Hematopoietic multipotent progenitor cell treated with erythropoietin and hydrocortisone succinate and interleukin-3 and kit ligand, for 8 days (in vitro differentiated cells): ENCODE data around the gene TP53I11.

ENCODE experiments used
- DNase-seq: peaks from one replicate; pipeline ENCODE4 v3.0.0-alpha.2; 2015

The TP53I11 gene

GRCh38 chr11:44978274-44978960, 27.7 kb upstream of the TP53I11 start:
- no peak for DNase-seq

GRCh38 chr11:44977493-44977984, 26.9 kb upstream of the TP53I11 start:
- DNase-seq, result peak; percentile 10

DNA sequence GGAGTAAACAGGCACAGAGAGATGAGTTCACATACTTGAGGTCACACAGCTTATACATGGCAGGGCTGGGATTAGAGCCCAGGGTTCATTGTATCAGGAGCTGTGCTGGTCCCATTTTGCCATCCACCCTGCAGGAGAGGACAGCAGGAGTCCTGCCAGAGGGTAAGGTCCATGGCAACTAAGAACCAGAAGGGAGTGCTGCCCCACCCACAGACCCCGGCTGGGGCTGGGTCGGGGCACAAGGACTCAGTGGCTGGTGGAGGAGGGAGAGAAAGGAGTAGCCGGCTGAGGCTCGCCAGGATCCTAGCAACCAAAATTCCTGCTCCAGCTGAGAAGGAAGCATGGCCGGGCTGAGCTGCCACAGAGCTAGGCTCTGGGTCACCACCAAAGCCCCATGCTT, 25.9 kb upstream of the TP53I11 start:
- no peak for DNase-seq

DNA sequence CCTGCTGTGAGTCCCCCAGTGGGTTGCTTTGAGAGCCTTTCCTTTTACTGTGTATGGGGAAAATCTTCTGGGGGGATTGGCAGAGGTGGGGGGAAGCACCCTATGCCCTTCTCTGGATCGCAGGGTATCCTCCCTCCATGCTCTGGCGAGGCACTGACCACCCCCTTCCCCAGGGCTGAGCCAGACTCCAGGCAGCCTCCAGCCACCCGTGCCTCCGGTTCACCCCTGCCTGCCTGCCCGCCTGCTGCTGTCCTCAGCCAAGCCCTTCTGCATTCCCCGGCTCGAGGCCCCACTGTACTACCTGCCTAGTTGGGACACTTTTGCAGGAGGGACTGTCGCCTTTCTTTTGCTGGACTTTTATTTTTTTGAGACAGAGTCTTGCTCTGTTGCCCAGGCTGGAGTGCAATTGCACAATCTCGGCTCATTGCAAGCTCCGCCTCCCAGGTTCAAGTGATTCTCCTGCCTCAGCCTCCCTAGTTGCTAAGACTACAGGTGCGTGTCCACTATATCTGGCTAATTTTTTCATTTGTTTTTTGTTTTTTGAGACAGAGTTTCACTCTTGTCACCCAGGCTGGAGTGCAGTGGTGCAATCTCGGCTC, 23.8 kb upstream of the TP53I11 start:
- no peak for DNase-seq

- no peak for DNase-seq
Measured at GRCh38 chr11:44973632-44974401, 23.1 kb upstream of the TP53I11 start.

- no peak for DNase-seq
Measured at GRCh38 chr11:44972746-44973435, 22.2 kb upstream of the TP53I11 start.

DNA sequence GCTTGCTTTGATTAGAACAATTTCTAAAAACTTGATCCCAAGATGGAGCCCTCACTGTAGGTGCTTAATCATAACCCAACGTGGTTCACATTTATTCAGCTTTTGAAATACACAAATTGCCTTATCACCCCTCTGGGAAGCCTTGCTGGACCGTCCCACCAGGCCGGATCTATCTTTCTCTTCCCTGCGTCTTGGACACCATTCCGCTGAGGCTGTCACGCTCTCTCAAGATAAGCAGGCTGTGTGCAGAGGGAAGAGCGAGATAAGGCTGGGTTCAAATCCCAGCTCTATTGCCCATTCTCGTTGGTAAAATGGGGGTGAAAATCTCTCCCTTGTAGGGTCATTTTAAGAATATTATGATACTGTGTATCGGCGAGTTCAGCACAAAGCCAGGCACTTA, 20.5 kb upstream of the TP53I11 start:
- peak; percentile 76 for DNase-seq

DNA sequence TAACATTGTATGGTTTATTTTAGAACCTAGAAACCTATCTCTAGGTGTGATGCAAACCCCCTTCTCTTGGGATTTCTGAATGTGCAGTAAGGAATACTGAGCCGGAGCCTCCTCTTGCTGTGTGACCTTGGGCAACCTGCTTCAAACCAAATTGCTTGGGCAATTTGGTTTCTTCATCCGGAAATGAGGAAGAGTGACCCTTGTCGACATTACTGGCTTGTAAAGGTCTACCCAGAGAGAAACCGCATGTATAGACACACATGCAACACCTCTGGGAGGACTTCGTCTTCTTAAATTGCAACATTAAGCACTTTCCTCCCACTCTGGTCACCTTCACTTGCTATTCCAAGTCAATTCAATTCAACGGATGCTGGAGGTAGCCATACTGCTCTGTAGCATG, 19.6 kb upstream of the TP53I11 start:
- DNase-seq, result no peak

- no peak for DNase-seq
Measured at GRCh38 chr11:44969651-44970252, 19.1 kb upstream of the TP53I11 start.

GRCh38 chr11:44968510-44968909, 17.8 kb upstream of the TP53I11 start:
- no peak for DNase-seq

GRCh38 chr11:44967930-44968496, 17.3 kb upstream of the TP53I11 start:
- DNase-seq, result no peak

DNA sequence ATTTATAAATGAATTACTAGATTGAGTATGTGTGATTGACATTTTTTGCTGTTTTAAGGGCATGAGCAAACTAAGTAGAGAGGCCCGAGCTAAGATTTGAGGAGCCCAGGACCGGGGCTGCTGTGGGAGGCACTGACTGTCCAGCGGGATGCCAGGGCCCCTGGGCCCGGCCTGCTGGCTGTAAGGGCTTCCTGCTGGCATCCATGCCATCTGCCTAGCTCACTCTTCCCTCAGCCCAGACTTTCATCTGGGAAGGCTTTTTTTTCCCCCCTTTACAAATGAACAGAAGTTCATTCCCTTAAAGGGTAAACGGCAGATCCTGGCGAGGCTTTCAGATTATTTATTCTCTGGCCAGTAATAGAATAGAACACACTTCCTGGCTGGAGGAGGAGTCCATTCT, 16.0 kb upstream of the TP53I11 start:
- no peak for DNase-seq

DNA sequence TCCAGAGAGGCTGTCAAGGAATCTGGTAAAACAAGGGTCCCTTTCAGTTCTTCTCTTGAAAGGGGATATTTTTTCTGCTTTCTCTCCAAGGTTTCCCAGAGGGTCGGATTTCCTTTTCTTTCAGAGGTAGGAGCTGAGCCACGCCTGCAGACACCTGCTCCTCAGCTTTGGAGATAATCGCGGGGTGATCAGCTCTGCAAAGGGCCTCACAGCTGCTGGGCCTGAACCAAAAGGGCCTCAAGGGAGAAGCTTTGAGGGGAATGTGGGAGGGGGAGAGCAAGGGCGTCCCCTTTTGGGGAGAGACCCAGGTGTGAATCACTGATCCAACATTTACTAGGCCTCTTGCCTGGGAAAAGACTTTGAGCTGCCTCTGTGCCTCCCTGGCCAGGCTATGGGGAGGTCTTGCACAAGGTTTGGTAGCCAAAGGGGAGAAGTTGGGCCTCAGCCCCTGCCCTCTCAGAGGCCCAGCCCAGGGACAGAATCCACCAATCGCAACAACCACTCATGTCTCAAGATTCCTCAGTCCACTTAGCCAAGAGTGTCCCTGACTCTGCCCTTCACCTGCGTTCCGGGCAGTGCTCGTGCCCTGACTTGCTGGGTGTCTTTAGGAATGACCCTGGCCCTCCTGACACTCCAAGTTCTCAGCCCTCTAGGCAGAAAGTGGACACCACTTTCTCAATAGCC, 14.0 kb upstream of the TP53I11 start:
- no peak for DNase-seq

DNA sequence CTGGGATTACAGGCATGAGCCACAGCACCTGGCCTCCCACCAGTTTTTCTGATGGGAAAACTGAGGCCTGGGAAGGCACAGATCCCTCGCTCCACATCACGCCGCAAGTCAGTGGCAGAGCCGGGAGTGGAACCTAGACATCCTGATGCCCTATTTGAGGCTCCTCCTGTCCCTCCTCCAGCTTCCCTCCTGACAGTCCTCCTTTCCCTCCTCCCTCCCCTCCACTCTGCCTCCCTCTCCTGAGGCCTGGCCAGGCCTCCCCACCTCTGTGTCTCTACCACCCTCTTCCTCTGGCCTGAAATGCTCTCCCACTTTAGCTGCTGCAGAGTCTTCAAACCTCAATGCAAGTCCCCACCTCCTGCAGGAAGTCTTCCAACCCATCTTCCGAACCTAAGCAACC, 13.3 kb upstream of the TP53I11 start:
- no peak for DNase-seq

- no peak for DNase-seq
Measured at GRCh38 chr11:44963136-44963535, 12.5 kb upstream of the TP53I11 start.

- DNase-seq, result no peak
Measured at GRCh38 chr11:44962464-44962863, 11.8 kb upstream of the TP53I11 start.

DNA sequence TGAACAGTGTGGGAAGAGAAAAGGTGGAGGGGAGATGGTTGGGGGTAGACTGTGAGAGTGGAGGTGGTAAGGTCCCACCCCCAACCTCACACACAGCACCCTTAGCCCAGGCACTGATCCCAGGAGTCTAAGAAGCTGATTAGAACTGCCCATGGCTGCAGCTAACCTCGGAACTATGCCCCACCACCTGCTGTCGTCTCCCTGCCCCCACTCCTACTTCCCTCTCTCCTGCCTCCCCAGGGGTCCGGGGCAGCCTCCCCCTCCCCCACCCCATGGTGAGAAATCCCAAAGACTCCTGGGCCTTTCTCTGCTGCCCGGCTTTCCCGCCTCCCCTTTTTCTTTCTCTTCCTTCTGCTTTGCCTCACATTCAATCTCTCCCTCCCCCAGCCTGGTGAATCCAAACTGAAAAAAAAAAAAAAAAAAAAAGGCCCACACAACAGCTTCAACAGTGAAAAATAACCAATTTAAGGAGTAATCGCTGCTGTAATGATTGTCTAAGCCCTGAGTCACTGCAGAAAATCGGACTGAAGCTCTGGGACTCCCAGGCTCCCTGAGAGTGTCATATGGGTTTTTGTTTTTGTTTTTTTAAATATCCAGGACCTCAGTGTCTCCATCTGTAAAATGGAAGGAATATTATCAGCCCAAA, 9.6 kb upstream of the TP53I11 start:
- no peak for DNase-seq

GRCh38 chr11:44959064-44959463, 8.4 kb upstream of the TP53I11 start:
- DNase-seq, result no peak

DNA sequence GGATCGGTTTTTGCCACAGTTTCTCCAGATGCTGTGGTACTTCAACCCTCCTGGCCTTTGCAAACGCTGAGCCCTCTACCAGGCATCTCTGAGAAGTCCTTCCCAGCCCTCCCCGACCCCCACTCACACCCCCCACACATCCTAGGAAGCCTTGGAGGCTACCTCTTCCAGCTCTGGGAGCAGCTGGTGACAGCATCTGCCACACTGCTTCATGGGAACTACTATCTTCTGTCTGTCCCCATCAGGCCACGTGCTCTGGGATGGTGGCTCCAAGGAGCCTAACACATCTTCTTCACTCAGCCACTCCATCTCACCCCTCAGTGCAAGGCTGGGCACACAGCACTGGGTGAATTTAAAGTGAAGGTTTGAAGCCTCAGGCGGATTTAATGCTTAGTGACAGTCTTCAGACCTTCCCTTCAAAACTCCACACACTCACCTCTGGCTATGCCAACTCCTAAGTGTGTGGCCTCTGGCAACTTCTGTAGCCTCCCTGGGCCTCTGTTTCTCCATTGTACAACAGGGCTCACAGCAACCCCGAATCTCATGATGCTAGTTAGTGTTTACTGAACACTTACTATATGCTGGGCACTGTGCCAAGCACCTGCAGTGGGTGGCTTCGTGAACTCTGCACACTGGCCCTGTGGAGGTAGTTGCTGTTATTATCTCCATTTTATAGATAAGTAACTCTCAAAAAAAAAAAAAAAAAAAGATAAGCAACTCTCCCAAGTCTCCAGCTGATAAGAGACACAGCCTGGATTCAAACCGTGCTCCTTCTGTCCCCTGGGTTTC, 7.3 kb upstream of the TP53I11 start:
- no peak for DNase-seq

DNA sequence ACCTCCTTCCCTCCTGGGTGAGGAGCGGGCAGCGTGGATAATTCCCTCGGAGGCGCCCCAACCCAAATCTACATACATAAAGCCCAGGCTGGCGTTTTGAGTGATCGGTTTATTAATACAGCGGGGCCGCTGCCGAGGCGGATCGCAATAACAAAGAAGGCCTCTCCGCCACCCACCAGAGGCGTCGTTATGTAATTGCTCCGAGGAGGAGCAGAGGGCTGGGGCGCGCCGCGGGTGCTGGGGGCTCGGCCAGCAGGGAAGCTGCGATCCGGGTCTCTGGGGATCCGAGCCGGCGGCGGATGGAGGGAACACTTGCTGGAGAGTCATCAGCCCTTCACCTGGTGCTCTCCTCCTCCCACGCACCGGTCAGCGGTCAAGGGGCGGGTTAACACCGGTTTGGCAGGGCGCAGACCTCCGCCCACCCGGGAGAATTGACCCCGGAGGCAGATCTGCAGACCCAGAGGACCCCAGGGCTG, 6.4 kb upstream of the TP53I11 start:
- no peak for DNase-seq
